Ishikawa (cell line): ENCODE results near the gene TLX2.

Experiments used
- CEBPB ChIP-seq: IDR thresholded peaks from 2 replicates; pipeline ENCODE4 v1.6.1; 2012
- CREB1 ChIP-seq: IDR thresholded peaks from 2 replicates; pipeline ENCODE4 v1.6.1; 2012; ENCODE audit warnings: low read depth
- EGR1 ChIP-seq: IDR thresholded peaks from 2 replicates; pipeline ENCODE4 v1.6.1; 2012
- EP300 ChIP-seq: IDR thresholded peaks from 2 replicates; pipeline ENCODE4 v1.6.1; 2012; ENCODE audit warnings: borderline replicate concordance
- FOXM1 ChIP-seq: IDR thresholded peaks from 2 replicates; pipeline ENCODE4 v1.6.1; 2012; ENCODE audit warnings: low read depth, borderline replicate concordance
- MAX ChIP-seq: IDR thresholded peaks from 2 replicates; pipeline ENCODE4 v1.6.1; 2012
- NFIC ChIP-seq: IDR thresholded peaks from 2 replicates; pipeline ENCODE4 v1.6.1; 2012
- RAD21 ChIP-seq: IDR thresholded peaks from 2 replicates; pipeline ENCODE4 v1.6.1; 2012; ENCODE audit warnings: low read depth
- REST ChIP-seq: IDR thresholded peaks from 2 replicates; pipeline ENCODE4 v1.6.1; 2012; ENCODE audit warnings: low read depth, mild to moderate bottlenecking
- TAF1 ChIP-seq: IDR thresholded peaks from 2 replicates; pipeline ENCODE4 v1.6.1; 2012; ENCODE audit warnings: low read depth, mild to moderate bottlenecking
- TCF12 ChIP-seq: IDR thresholded peaks from 2 replicates; pipeline ENCODE4 v1.6.1; 2012; ENCODE audit warnings: low read depth
- TEAD4 ChIP-seq: IDR thresholded peaks from 2 replicates; pipeline ENCODE4 v1.6.1; 2012
- USF1 ChIP-seq: IDR thresholded peaks from 2 replicates; pipeline ENCODE4 v1.6.1; 2012
- YY1 ChIP-seq: IDR thresholded peaks from 2 replicates; pipeline ENCODE4 v1.6.1; 2012; ENCODE audit warnings: low read depth
- ZBTB7A ChIP-seq: IDR thresholded peaks from 2 replicates; pipeline ENCODE4 v1.6.1; 2012; ENCODE audit warnings: low read depth

TLX2 gene

GRCh38 chr2:74527741-74528140, 13.5 kb downstream of the TLX2 start:
- TF ChIP-seq ZBTB7A, result no peak

- no peak for TF ChIP-seq TAF1
- TF ChIP-seq RAD21, result no peak
- no peak for TF ChIP-seq USF1
- TF ChIP-seq TCF12, result no peak
- no peak for TF ChIP-seq EGR1
- no peak for TF ChIP-seq MAX
- no peak for TF ChIP-seq ZBTB7A
- no peak for TF ChIP-seq NFIC
- no peak for TF ChIP-seq TEAD4
- TF ChIP-seq YY1, result no peak
- no peak for TF ChIP-seq EP300
- no peak for TF ChIP-seq CREB1
- TF ChIP-seq REST, result no peak
- TF ChIP-seq FOXM1, result no peak
- no peak for TF ChIP-seq CEBPB
Observed at GRCh38 chr2:74528600-74529356, 14.5 kb downstream of the TLX2 start.

GRCh38 chr2:74529357-74530238, 15.3 kb downstream of the TLX2 start, which contains the start of the genes AUP1 and HTRA2:
TSS of gene AUP1 (minus strand) at chr2:74529706. CDS start at chr2:74529629, 77 bp downstream.
TSS of gene HTRA2 (plus strand) at chr2:74529933. CDS start at chr2:74530007, 74 bp downstream.
- TF ChIP-seq USF1 (peak; percentile 29), MAX (peak; percentile 81), EGR1 (0 out of 2 replicates have a peak, but pooled peaks have one; percentile 36), TEAD4 (peak; percentile 69), TAF1 (peak; percentile 99), CEBPB (no peak), TCF12 (peak; percentile 55; the same call in 1 of the 2 replicates), RAD21 (no peak), ZBTB7A (peak; percentile 94), CREB1 (no peak; the same call in none of the 2 replicates), EP300 (no peak; the same call in 1 of the 2 replicates), FOXM1 (no peak), REST (0 out of 2 replicates have a peak, but pooled peaks have one; percentile 30), YY1 (peak; percentile 96), NFIC (peak; percentile 45; the same call in 1 of the 2 replicates)

GRCh38 chr2:74530239-74531187, 16.3 kb downstream of the TLX2 start:
- TF ChIP-seq MAX (peak; percentile 81), ZBTB7A (peak; percentile 48; the same call in 1 of the 2 replicates), REST (no peak)
